ENCODE results near the gene DMD.

Gene DMD

GRCh38 chrX:31805781-31806180 lies 1405.6 kb downstream of the DMD start:
- no peak overlapping the region for H3K27ac ChIP-seq
- no peak for TF ChIP-seq CTCF (conservative IDR thresholded peaks at IDR 0.05)
- TF ChIP-seq ZFX (IDR thresholded peaks at IDR 0.05), result no peak

DNA sequence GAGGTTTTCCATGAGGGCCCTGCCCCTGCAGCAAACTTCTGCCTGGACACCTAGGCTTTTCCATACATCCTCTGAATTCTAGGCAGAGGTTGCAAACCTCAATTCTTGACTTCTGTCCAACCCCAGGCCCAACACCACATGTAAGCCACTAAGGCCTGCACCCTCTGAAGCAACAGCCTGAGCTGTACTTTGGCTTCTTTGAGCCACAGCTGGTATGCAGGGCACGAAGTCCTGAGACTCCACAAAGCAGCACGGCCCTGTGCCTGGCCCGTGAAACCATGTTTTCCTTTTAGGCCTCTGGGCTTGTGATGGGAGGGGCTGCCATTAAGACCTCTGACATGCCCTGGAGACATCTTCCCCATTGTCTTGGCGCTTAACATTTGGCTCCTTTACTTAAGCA lies 1411.1 kb downstream of the DMD start:
- no peak overlapping the region for H3K27ac ChIP-seq
- TF ChIP-seq CTCF (conservative IDR thresholded peaks at IDR 0.05), result no peak
- no peak for TF ChIP-seq ZFX (IDR thresholded peaks at IDR 0.05)

DNA sequence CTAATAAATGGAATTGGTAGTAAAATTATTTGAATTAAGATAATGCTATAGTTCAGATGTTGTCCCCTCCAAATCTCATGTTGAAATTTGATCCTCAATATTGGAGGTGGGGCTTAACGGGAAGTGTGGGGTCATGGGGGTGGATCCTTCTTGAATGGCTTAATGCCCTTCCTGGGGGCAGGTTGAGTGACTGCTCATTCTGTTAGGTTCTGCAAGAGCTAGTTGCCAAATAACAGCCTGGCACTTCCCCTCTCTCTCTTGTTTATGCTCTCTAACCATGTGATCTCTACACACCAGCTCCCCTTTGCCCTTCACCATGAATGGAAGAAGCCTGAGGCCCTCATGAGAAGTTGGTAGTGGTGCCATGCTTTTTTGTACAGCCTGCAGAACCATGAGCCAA lies 1414.7 kb downstream of the DMD start:
- TF ChIP-seq ZFX (IDR thresholded peaks at IDR 0.05) (no peak), CTCF (conservative IDR thresholded peaks at IDR 0.05) (no peak)
- no peak overlapping the region for H3K27ac ChIP-seq

DNA sequence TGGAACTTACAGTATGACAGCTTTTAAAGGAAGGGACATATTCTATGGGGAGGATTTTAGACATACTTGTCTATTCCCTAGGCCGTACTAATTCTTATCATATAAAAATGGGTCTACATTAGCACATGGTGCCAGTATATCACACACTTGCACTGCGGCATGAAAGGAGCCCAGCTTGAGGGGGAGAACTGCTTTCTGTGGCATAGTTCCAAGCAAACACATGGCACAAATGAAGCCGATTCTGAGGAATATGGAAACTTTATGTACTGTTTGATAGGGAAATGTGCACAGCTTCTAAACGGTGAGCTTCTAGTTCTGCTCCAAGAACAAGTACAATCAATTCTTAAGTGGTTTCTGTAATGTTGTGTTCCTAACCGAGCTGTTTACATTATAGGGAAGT lies 1463.9 kb downstream of the DMD start:
- no peak overlapping the region for H3K27ac ChIP-seq
- no peak for TF ChIP-seq CTCF (conservative IDR thresholded peaks at IDR 0.05)
- no peak for TF ChIP-seq ZFX (IDR thresholded peaks at IDR 0.05)

GRCh38 chrX:31743004-31743403 lies 1468.3 kb downstream of the DMD start:
- TF ChIP-seq CTCF (conservative IDR thresholded peaks at IDR 0.05) (no peak), ZFX (IDR thresholded peaks at IDR 0.05) (no peak)
- H3K27ac ChIP-seq, result no peak overlapping the region

GRCh38 chrX:31717474-31717873 lies 1493.9 kb downstream of the DMD start:
- H3K27ac ChIP-seq, result no peak overlapping the region
- TF ChIP-seq ZFX (IDR thresholded peaks at IDR 0.05) (no peak), CTCF (conservative IDR thresholded peaks at IDR 0.05) (no peak)

DNA sequence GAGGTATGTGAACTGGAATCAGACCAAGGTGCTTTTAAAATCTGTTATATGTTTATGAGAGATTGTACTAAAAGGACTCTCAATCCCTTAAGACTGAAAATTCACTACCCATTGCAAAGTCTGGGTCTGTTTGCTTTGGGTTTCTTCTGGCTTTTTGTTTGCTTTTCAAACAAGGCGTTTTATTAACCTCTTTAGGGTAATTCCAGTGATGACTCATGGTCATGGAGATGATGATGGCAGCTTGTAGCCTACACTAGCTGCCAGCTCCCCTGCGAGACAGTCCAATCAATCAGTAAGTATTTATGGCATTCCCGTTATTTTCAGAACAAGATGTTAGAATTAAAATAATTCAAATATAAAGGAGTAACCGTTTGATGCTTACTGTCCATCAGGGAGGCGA lies 1495.7 kb downstream of the DMD start:
- TF ChIP-seq ZFX (IDR thresholded peaks at IDR 0.05), result no peak
- no peak for TF ChIP-seq CTCF (conservative IDR thresholded peaks at IDR 0.05)
- no peak overlapping the region for H3K27ac ChIP-seq

Measured in C4-2B (cell line).